HG03095 (cell line): ENCODE results near the gene PIH1D1.
A peak's percentile ranks its signal among the peaks of the same experiment; 100 is the strongest.
"Not testable (repeated sequence)": the region's sequence is repeated elsewhere in the genome, so short reads cannot be mapped to it uniquely, and the experiment has no call there.

ENCODE experiments used
- ATAC-seq: cut with Tn5 transposase; IDR thresholded peaks from one replicate; pipeline ENCODE4 v1.9.1; 2021; ENCODE audit warnings: moderate library complexity; ENCODE audit not compliant: unreplicated experiment

Gene PIH1D1

GRCh38 chr19:49456326-49456725 is 4.7 kb upstream of the PIH1D1 start:
- ATAC-seq: no peak

- no peak for ATAC-seq
Observed at GRCh38 chr19:49455773-49456172, 4.2 kb upstream of the PIH1D1 start.

GRCh38 chr19:49453757-49454240 is 2.2 kb upstream of the PIH1D1 start:
- ATAC-seq: no peak

DNA sequence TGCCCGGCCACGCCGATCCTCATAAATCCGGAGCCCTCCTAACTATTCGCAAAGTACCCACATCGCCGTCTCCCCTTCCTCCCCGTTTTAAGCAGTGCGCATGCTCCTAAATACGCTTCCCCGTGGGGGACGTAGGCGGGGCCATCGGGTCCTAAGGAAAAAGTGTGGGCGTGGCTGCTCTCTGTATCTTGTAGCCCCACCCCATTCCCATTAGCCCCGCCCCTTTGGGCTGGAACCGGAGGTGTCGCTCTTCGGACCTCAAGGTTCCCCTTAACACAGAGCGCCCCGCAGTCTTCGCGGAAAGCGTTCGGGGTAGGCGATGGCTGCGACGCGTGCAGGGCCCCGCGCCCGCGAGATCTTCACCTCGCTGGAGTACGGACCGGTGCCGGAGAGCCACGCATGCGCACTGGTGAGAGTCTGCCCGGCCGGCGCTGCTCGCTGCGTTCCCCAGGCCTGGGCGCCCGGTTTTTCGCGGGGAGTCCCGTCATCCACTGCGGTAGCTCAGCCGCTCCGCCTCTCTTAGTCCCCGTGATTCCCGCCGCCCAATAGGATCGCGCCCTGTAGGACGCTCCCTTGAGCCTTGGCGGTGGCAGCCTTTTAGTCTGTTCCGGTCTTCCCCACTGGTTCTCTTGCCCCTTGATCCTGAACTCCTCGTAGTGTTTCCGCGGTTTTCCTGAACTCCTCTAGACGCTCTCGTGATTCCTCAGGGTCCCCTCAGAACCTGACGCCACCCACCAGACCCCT is 1.6 kb upstream of the PIH1D1 start, which contains the start of gene ALDH16A1:
TSS of gene ALDH16A1 (plus strand) at position 213 of the 744 bp plus-strand sequence. CDS start at position 320, 107 bp downstream.
- peak; percentile 77 for ATAC-seq

GRCh38 chr19:49450405-49450804 is 1.2 kb downstream of the PIH1D1 start:
- ATAC-seq: no peak

GRCh38 chr19:49448432-49448786 is 3.2 kb downstream of the PIH1D1 start:
- ATAC-seq: no peak

DNA sequence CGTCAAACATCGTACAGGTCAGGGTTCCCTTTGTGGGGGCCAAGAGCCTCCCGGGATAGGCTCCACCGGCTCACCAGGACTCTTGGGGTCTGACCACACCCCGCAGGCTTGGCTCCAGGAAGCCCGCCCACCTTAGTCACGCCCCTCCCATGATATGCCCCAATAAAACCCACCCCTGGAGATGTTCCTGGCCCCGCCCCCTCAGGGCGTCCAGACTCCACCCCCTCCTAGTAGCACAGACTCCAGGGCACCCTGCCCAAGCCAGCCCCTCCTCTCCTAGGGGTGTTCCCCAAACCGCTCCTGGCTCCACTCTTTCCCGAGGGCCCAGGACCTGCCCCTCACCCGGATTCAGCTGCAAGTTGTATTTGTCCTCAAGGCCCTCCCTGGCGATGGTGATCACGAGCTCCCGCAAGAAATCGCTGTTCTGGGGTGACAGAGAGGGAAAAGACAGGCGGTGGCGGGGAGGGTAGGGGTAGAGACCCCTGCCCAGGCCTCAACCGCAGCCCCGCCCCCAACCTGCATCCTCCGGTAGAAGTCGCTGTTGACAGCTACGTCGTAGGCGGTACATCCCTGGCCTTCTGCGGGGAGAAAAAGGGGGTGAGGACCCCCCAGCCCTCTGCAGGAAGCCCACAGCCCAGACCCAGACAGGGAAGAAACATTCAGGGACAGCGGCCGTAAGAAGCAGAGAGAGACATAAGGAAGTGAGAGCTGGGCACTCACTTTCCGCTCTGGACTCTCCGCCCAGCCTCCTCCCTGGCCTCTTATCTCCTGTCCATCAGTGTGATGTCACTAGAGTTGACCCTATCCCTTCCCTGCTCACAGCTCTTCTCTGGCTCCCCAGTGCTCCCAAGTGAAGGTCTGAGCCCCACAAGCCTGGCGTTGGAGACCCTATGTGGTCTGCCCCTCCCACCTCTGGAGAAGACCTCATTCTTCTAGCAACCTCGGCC is 3.9 kb downstream of the PIH1D1 start:
- no peak for ATAC-seq

DNA sequence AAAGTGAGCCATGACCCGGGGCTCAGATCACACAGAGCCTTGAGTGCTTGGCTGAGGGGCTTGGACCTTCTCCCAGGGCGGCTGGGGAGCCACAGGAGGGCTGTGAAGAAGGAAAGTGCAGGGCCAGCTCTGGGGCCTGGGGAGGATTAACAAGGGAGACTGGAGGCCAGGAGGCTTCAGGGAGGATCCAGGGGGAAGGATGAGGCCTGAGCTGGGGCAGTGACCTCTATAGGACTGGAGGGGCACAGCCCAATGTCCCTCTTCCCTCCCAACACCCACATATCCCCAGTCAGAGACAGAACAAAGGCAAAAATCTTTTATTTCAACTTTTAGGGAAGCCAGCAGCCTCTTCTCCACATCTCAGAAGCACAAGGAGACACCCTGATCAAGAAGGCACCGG is 5.6 kb downstream of the PIH1D1 start:
- ATAC-seq: no peak

DNA sequence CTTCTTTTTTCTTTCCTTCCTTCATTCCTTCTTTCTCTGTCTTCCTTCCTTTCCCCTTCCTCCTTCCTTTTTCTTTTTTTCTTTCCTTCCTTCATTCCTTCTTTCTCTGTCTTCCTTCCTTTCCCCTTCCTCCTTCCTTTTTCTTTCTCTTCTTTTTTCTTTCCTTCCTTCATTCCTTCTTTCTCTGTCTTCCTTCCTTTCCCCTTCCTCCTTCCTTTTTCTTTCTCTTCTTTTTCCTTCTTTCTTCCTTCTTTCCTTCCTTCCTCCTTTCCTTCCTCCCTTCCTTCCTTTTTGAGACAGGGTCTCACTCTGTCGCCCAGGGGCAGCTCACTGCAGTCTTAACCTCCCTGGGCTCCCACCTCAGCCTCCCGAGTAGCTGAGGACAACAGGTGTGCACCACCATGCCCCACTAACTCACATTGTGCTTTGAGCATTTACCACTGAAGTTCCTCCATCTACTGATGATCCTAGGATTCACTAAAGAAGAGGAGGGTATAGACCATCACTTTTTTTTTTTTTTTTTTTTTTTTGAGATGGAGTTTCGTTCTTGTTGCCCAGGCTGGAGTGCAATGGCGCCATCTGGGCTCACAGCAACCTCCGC is 7.4 kb downstream of the PIH1D1 start:
- not testable (repeated sequence) for ATAC-seq

DNA sequence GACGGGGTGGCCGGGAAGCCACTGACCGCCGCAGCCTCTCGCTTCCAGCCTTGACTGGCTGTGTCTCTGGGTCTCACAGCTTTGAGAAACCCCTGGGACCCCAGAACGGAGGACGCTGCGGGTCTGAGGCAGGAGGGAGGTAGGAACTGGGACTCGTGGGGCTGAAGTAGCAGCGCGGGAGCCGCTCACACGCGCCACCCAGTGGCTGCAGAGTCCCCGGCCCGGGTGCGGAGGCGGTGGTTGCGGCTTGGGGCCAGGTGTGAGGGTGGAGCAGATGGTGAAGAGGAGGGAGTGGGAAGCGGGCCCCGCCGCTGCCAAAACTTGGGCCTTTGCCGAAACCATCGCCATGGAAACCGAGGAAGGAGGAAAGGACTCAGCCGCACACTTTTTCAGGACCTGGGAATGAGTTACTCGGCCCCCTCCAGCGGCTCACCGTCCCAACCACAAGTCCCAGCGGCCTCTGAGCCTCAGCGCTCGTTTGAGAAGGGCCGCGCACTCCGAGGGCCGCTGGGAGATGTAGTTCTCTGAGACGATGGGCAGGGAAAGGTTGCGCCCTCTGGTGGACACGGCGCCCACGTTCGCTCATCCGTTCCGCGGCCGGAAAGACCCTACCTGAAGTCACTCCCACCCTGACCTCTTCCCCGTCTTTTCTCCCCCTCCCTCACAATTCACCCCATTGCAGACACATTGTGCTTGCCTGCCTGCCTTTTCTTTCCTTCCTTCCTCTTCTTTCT is 8.1 kb downstream of the PIH1D1 start:
- peak; percentile 72 for ATAC-seq

- ATAC-seq: no peak
Observed at GRCh38 chr19:49442771-49443365, 8.7 kb downstream of the PIH1D1 start.

DNA sequence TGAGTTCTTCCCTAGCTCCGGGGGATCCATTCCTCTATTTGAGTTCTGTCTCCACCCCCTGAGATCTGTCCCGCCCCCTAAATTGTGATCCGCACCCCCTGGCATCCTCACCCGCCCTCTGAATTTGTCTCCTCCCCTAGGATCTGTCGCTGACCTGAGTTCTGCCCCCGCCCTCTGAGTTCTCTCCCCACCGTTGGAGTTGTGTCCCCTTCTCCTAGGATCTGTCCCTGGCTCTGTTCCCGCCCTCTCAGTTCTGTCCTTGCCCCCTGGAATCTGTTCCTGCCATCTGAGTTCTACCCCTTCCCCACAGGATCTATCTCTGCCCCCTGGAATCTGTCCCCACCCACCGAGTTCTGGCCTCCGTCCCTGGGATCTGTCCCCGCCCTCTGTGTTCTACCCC is 9.3 kb downstream of the PIH1D1 start:
- no peak for ATAC-seq

- ATAC-seq: no peak
Observed at GRCh38 chr19:49441960-49442350, 9.7 kb downstream of the PIH1D1 start.

DNA sequence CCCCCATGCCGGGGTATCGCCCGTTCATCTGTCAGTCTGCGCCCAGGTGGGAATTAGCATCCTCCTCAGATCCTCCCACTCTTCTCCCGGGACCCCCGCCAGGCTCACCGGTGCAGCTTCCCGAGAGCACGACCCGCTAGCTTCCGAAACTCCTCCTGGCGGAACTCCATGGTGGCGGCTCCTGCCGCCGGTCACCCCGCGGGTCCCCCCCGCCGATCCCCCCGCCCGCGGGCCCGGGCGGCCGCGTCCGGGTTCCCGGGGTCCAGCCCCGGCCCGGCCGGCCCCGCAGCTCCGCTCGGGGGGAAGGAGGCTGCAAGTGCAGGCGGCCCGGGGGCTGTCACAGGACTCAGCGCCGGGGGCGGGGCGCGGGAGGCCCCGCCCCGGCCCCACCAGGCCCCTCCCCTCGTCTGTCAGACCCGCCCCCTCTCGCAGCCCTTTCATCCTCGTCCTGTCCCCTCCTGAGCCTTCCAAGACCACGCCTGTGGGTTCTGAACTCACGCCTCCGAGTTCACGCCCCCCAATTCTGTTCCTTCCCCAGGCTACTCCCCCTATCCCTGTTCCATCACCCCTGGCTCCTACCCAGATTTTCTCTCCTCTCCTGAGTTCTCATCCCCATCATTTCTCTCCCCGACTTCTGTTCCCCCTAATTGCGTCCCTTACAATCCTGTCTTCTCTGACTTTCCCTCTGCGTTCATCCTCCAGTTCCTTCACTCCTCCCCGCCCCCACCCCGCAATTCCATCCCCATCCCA is 10.2 kb downstream of the PIH1D1 start, which contains the start of gene SLC17A7:
TSS of gene SLC17A7 (minus strand) at position 318 of the 750 bp plus-strand sequence. CDS start at position 170, 148 bp downstream.
- ATAC-seq: no peak

- no peak for ATAC-seq
Observed at GRCh38 chr19:49440439-49441209, 11.0 kb downstream of the PIH1D1 start.

DNA sequence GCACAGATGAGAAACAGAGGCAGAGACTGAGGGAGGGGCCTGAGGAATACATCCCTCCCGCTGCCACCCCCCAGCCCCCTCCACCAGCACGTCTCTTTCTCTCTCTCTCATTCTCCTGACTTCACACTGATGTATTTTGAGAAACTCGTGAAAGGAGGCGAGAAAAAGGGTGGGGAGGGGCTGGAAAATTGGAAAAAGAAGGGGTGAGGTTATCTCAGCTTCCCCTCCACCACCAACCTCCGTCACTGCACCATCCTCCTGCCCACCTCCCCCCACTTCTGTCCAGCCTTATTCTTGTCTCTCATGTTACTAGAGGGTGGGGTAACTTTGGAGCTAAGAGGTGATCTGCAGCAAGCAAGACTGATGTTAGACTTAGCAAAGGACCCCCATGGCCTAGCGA is 11.8 kb downstream of the PIH1D1 start:
- no peak for ATAC-seq

DNA sequence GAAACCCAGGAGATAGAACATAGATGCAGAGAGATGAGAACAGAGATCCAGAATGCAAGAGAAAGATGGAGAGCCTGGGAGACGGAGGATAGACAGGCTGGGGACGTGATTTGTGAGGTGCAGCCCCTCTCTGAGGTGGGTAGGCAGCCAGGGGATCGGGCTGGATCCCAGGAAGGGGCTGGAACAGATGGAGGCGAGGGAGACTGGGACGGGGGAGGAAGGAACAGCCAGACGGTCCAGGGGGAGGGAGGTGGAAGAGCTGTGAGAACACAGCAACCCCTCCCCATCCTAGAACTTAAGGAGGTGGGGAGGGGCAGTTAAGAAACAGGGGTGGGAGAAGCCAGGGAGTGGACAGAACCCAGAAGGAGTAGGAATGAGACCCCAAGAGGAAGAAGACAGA is 13.4 kb downstream of the PIH1D1 start:
- ATAC-seq: no peak

- no peak for ATAC-seq
Observed at GRCh38 chr19:49437231-49437630, 14.4 kb downstream of the PIH1D1 start.
